IgD-negative memory B cell (primary cell): ENCODE results near the gene ZBTB46. TPM values are rescaled to one million over a fixed set of nuclear protein-coding genes. Genes with fewer than 3 reads are reported as not detected.

Source experiments
- H3K27ac Mint-ChIP-seq, 3 donors: one replicate each; pipeline ENCODE4 v1.8.0; 2020 to 2022; ENCODE audit warnings: mild to moderate bottlenecking in 3 of 3, mixed read lengths in 3 of 3, moderate library complexity in 1 of 3
- H3K27me3 Mint-ChIP-seq: one replicate; pipeline ENCODE4 v1.8.0; 2021; ENCODE audit warnings: mixed read lengths
- H3K36me3 Mint-ChIP-seq: one replicate; pipeline ENCODE4 v1.8.0; 2020; ENCODE audit warnings: mild to moderate bottlenecking, mixed read lengths
- H3K4me1 Mint-ChIP-seq, 3 donors: one replicate each; pipeline ENCODE4 v1.8.0; 2020 to 2022; ENCODE audit warnings: mixed read lengths in 3 of 3, mild to moderate bottlenecking in 1 of 3
- H3K4me3 Mint-ChIP-seq, 4 donors: one replicate each; pipeline ENCODE4 v1.8.0; 2020 to 2022; ENCODE audit warnings: mild to moderate bottlenecking in 4 of 4, mixed read lengths in 4 of 4, moderate library complexity in 3 of 4
- H3K9me3 Mint-ChIP-seq, 3 donors: one replicate each; pipeline ENCODE4 v1.8.0; 2020 to 2021; ENCODE audit warnings: mixed read lengths in 3 of 3, mild to moderate bottlenecking in 1 of 3
- polyA plus RNA-seq: library from polyadenylated mRNA; unstranded; fragments of 300-500 nt; fragmentation: Illumina TruSeq; gene quantifications from one replicate; pipeline ENCODE4 v1.2.3, GENCODE V29; 2021

Gene ZBTB46
- polyA plus RNA-seq, 1 donor from 2014 or later: 0.04 TPM

GRCh38 chr20:63750807-63751470 lies 80.1 kb downstream of the ZBTB46 start:
- peak overlapping the region in 1 of 4 donors; percentile 47 for H3K4me3 Mint-ChIP-seq
- H3K4me1 Mint-ChIP-seq: peaks cover 0 to 3% (median 0%) of the 10 kb centered on the region in 3 donors
- peaks cover 0 to 1% (median 0%) of the 10 kb centered on the region in 3 donors for H3K9me3 Mint-ChIP-seq
- peak overlapping the region in 1 of 3 donors; percentile 67 for H3K27ac Mint-ChIP-seq
- H3K27me3 Mint-ChIP-seq: no peaks in the 10 kb centered on the region
- H3K36me3 Mint-ChIP-seq: no peaks in the 10 kb centered on the region

- Mint-ChIP-seq H3K27me3 (no peaks in the 10 kb centered on the region), H3K36me3 (no peaks in the 10 kb centered on the region), H3K9me3 (peaks cover 0 to 1% (median 0%) of the 10 kb centered on the region in 3 donors), H3K27ac (no peak overlapping the region), H3K4me3 (no peak overlapping the region), H3K4me1 (peaks cover 0 to 3% (median 0%) of the 10 kb centered on the region in 3 donors)
These were observed 81.2 kb downstream of the ZBTB46 start for GRCh38 chr20:63749597-63750508.

DNA sequence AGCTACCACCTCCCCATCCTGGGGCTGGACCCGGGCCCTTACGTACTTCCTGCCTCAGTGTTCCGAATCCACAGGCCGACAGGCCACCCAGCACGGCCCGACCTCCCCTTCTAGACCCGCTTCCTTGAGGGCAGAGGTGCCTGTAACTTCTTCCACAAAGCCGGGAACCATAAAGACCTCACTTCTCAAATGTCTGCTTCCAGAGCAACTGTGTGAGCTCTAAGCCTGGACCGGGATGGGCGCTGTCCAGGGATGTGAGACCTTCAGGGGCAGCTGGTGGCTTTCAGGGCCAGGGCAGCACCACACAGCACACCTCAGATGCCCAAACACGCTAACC lies 82.2 kb downstream of the ZBTB46 start:
- H3K27me3 Mint-ChIP-seq: no peaks in the 10 kb centered on the region
- no peaks in the 10 kb centered on the region for H3K4me1 Mint-ChIP-seq
- H3K9me3 Mint-ChIP-seq: no peaks in the 10 kb centered on the region
- H3K4me3 Mint-ChIP-seq: peak overlapping the region in 1 of 4 donors; percentile 62
- H3K27ac Mint-ChIP-seq: no peak overlapping the region
- no peaks in the 10 kb centered on the region for H3K36me3 Mint-ChIP-seq

DNA sequence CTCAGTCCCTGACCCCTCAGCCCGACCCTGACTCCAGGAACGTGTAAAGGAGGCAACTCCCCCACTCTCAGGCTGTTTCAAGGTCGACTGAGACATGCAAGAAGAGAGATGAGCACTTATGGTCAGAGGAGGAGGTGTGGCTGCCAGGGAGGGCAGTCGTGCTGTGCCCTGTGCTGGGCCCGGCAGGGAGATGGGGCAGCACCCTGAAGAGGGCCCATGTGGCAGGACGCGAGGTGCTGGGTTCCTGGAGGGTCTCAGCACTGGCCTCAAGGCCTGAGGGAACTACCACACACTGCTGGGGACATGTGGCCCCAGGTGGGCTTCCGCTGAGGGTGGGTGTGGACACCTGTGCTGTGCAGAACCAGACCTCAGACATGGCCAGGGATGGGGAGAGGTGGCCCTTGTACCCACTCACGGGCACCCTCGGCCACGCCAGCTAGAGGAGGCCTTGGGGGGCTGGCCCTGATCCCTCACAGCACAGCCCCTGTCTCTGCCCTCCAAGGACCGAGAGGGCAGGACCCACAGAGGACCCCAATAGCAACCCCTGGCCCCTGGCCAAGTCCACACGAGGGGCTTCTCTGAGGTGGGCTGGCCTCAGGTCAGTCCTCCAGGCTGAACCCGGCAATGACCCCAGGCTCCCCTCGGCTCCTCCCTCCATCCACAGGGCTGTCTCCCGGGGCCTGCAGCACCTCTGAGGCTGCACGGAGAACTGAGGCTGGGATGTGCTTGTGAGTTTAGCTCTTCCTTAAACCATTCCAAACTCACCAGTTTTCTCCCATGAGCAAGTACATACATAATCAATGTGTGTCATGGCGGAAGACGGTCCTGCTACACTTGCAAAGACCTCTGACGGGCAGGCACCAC lies 82.8 kb downstream of the ZBTB46 start:
- Mint-ChIP-seq H3K4me1 (no peaks in the 10 kb centered on the region), H3K4me3 (peak overlapping the region in 1 of 4 donors; percentile 62), H3K9me3 (no peaks in the 10 kb centered on the region), H3K27ac (no peak overlapping the region), H3K36me3 (no peaks in the 10 kb centered on the region), H3K27me3 (no peaks in the 10 kb centered on the region)

GRCh38 chr20:63747622-63748069 lies 83.4 kb downstream of the ZBTB46 start:
- no peak overlapping the region for H3K27ac Mint-ChIP-seq
- no peak overlapping the region for H3K4me3 Mint-ChIP-seq
- H3K27me3 Mint-ChIP-seq: no peaks in the 10 kb centered on the region
- no peaks in the 10 kb centered on the region for H3K36me3 Mint-ChIP-seq
- no peaks in the 10 kb centered on the region for H3K4me1 Mint-ChIP-seq
- no peaks in the 10 kb centered on the region for H3K9me3 Mint-ChIP-seq

GRCh38 chr20:63746751-63747315 lies 84.2 kb downstream of the ZBTB46 start:
- H3K27ac Mint-ChIP-seq: no peak overlapping the region
- H3K4me3 Mint-ChIP-seq: no peak overlapping the region
- H3K27me3 Mint-ChIP-seq: no peaks in the 10 kb centered on the region
- H3K4me1 Mint-ChIP-seq: no peaks in the 10 kb centered on the region
- H3K9me3 Mint-ChIP-seq: no peaks in the 10 kb centered on the region
- H3K36me3 Mint-ChIP-seq: no peaks in the 10 kb centered on the region

DNA sequence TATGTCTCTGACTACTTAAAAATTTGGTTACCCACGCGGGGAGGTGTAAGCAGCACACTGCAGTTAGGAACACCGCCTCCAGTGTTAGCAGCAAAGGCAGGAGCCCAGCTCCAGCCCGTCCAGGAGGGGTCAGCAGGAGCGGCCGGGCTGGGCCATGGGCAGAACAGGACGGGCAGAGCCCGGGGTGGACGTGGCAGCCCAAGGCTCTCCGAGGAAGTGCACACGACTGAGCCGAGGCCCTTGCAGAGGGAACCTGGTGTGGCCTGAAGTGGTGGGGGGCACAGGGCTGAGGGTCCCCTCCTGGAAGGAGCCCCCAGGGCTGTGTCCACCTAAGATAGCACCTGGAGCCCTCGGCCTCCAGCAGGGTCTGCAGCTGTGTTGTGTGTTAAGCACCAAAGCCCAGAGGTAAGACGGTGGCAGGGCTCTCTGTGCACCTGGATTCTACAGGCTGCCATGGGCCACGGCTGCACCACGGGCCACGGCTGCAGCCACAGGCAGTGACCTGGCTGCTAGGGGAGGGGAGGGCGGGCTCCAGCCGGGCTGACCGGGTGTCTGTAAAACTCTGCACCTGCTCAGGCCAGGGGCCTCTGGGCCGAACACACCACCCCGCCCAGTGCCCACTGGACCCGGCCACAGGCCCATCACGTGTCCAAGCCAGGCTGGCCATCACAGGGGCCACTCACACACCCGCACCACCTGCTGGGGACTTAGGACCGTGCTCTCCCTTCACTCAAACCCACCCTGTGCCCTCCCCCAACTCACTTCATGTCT lies 84.9 kb downstream of the ZBTB46 start:
- Mint-ChIP-seq H3K4me1 (no peaks in the 10 kb centered on the region), H3K9me3 (no peaks in the 10 kb centered on the region), H3K27me3 (no peaks in the 10 kb centered on the region), H3K4me3 (peak overlapping the region in 1 of 4 donors; percentile 53), H3K27ac (no peak overlapping the region), H3K36me3 (no peaks in the 10 kb centered on the region)

- H3K4me1 Mint-ChIP-seq: no peaks in the 10 kb centered on the region
- peak overlapping the region in 1 of 4 donors; percentile 53 for H3K4me3 Mint-ChIP-seq
- H3K9me3 Mint-ChIP-seq: no peaks in the 10 kb centered on the region
- H3K27ac Mint-ChIP-seq: no peak overlapping the region
- H3K36me3 Mint-ChIP-seq: no peaks in the 10 kb centered on the region
- no peaks in the 10 kb centered on the region for H3K27me3 Mint-ChIP-seq
These were observed 85.6 kb downstream of the ZBTB46 start for GRCh38 chr20:63745424-63745805.

DNA sequence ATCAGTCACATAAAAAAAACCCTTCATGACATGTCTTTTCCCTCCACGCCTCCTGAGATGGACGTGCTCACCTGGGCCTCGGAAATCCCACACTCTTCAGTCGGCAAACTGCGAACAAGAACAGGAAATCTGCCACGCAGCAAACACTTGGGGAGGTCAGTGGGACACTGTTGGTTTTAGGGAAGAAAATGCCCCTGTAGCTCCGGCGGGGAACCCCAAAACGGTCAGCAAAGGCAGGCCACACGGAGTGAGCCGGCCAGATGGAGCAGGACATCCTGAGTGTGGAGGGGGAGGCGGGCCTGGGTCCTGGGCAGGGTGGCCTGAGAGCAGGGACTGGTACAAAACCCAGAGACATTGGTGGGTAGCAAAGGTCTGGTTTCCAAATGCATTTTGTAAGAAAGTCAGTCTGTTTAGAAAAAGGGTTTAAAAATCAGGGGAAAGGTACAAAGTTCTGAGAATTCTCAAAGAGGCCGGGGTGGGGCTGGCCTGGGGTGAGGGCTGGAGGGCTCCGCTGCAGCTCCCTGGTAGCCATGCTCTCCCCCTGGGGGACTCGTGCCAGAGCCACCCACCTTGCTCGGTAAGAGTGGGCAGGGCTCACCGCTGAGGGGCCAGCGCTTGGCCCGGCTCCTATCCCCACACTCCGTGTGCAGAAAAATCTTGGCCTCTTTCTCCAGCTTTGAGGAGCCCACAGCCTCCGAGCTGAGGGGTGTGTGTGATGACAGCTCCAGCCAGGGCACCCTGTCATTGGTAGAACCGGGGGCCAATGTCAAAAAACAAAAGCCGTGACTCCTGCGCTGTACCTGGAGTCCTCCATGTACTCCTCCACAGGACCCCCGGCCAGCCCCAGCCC lies 86.3 kb downstream of the ZBTB46 start:
- no peaks in the 10 kb centered on the region for H3K9me3 Mint-ChIP-seq
- H3K27me3 Mint-ChIP-seq: no peaks in the 10 kb centered on the region
- H3K27ac Mint-ChIP-seq: no peak overlapping the region
- no peaks in the 10 kb centered on the region for H3K4me1 Mint-ChIP-seq
- peak overlapping the region in 1 of 4 donors; percentile 53 for H3K4me3 Mint-ChIP-seq
- no peaks in the 10 kb centered on the region for H3K36me3 Mint-ChIP-seq

- no peaks in the 10 kb centered on the region for H3K9me3 Mint-ChIP-seq
- no peaks in the 10 kb centered on the region for H3K27me3 Mint-ChIP-seq
- H3K4me3 Mint-ChIP-seq: peak overlapping the region in 1 of 4 donors; percentile 55
- no peak overlapping the region for H3K27ac Mint-ChIP-seq
- no peaks in the 10 kb centered on the region for H3K36me3 Mint-ChIP-seq
- H3K4me1 Mint-ChIP-seq: no peaks in the 10 kb centered on the region
These were observed 86.9 kb downstream of the ZBTB46 start for GRCh38 chr20:63744158-63744557.

DNA sequence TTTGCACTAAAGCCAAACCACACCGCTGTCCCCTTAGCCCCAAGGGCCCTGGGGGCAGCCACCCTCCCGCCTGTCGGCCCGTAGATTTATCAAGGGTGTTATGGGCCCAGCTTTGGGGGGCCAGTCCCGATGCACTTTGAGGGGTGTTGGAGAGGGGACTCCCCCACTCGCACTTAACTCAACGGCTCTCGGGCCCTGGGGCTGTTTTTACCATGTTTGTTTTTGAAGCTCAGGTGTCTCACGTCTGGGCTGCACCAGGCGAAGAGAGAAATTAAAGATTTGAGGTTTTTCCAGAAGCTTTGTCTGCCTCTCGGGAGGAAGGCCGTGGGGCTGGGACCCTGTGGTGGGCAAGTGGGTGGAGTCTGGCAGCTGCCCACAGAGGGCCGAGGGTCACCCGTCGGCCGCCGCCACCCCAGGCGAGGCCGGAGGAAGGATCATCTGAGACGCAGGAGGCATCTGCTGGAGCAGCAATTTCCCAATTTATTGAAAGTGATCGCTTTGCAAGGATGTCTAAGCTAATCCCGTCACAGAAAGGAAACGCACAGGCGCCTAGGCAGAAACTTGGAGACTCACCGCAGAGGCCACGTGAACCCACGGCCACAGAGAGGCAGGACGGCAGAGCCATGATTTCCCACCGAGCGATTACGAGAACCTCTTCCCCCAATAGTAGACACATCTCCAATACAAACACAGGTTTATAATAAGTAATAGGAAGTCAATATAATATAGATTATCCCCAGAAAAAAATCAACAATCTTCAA lies 87.7 kb downstream of the ZBTB46 start:
- peak overlapping the region in 2 of 4 donors; percentile 27 to 55 for H3K4me3 Mint-ChIP-seq
- no peaks in the 10 kb centered on the region for H3K27me3 Mint-ChIP-seq
- H3K4me1 Mint-ChIP-seq: no peaks in the 10 kb centered on the region
- H3K27ac Mint-ChIP-seq: no peak overlapping the region
- no peaks in the 10 kb centered on the region for H3K9me3 Mint-ChIP-seq
- H3K36me3 Mint-ChIP-seq: no peaks in the 10 kb centered on the region

GRCh38 chr20:63742381-63743024 lies 88.6 kb downstream of the ZBTB46 start:
- Mint-ChIP-seq H3K4me1 (no peaks in the 10 kb centered on the region), H3K27ac (no peak overlapping the region), H3K9me3 (no peaks in the 10 kb centered on the region), H3K36me3 (no peaks in the 10 kb centered on the region), H3K4me3 (no peak overlapping the region), H3K27me3 (no peaks in the 10 kb centered on the region)
